Measurements from ENCODE around the gene CXXC1. TPM values are rescaled to one million over a fixed set of nuclear protein-coding genes. Genes with fewer than 3 reads are reported as not detected.

Gene CXXC1
- total and polyA plus RNA-seq, 2 of the 13 experiments (the other 11 are each of a cell fraction or from before 2014, with no cell fraction given) = 32.9 to 39.0 TPM

DNA sequence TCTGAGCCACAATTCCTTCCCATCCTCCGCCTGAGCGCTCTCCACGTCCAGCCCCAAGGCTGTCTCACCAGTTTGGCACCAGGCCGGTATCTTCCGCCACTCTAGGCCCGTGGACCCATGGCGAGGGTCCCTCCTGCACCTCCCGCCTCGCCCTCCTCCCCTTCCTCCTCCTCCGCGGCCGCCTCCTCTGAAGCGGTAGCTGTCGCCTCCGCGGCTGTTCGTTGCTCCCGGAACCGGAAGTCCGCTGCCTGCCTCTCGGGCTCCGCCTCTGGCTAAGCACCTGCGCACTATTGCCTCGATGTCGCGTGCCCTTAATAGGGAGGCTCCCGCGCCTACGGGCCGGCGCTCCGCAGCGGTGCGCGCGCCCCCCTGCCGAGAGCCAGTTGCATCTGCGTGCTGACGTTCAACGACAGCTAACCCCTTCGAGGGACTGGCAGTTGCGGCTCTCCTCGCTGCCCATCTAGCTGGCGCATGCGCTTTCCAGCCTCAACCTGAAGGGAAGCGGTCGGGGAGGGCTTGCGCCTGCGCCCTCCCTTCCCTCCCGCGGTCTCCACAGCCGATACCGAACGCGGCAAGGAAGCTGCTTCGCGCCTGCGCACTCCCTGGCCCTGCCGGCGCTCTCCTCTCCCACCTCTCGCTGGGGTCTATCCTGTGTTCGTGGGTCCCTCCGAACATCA is 6.1 kb downstream of the CXXC1 start, which contains the start of gene MBD1:
Gene MBD1, minus strand, starts transcription at position 229 of the 677 bp plus-strand sequence. CDS start 1,531 bp downstream, outside the sequence.
- Histone ChIP-seq H3K4me1 (ENCODE audit: insufficient read depth, low read length) (peaks cover 29% of the 10 kb centered on the region), H3K4me2 (ENCODE audit: low read depth, low read length) (peak within 1 kb of the TSS; percentile 92), H2AFZ (ENCODE audit: low read length) (peak within 1 kb of the TSS; percentile 33), H3K4me3 (replicated peaks in 1 of 3; ENCODE audit: insufficient read depth in 1 of 3, low read depth in 2 of 3, low read length in 3 of 3) (peak within 1 kb of the TSS; percentile 83 to 100 (median 88)), H3K27me3 (ENCODE audit: control insufficient read depth in 1 of 2, insufficient read depth in 2 of 2, low read length in 2 of 2) (no peaks in the 10 kb centered on the region; a peak in 1 of 5 replicates), H3K9me3 (ENCODE audit: low read length) (no peaks in the 10 kb centered on the region), H3K27ac (ENCODE audit: extremely low read length, insufficient read depth, low read length) (peak within 1 kb of the TSS; percentile 70), H4K20me1 (ENCODE audit: insufficient read depth, low read length) (no peaks in the 10 kb centered on the region), H3K79me2 (ENCODE audit: insufficient read depth, low read length) (peaks cover 30% of the 10 kb centered on the region), H3K9ac (ENCODE audit: insufficient read depth, low read depth, low read length) (peak within 1 kb of the TSS; percentile 91), H3K36me3 (replicated peaks in 1 of 2; ENCODE audit: control insufficient read depth in 1 of 2, insufficient read depth in 2 of 2, low read length in 2 of 2) (peaks cover 15 to 36% of the 10 kb centered on the region in 2 experiments; a peak in 4 of 5 replicates)
- BruUV-seq (replicated peaks) = no TSS peak
- POLR2A ChIA-PET = interaction anchor here (1.0 to 1.5 kb wide), 7 partner anchors 9 to 112 kb away, joined by 3 to 15 read pairs (median 7); partner anchors contain the start of genes CFAP53 and SKA1
- in situ Hi-C loops (cut with HindIII; ENCODE audit: extremely low pct_ligation_motif_present, low pct_unique_long_range_greater_than_20kb) (loop anchor here (10.0 kb wide), 1 partner anchor 143 kb away; no protein-coding TSS in a partner anchor), intact Hi-C loops (cut with micrococcal nuclease; ENCODE audit: unreplicated experiment) (loop anchor here (1.0 kb wide), 1 partner anchor 15 kb away; the partner anchor contains the start of gene CFAP53)
- ATAC-seq (peak; percentile 96), DNase-seq (ENCODE audit: low spot score) (peak; percentile 93), FAIRE-seq (peak; percentile 89)
- WGBS (ENCODE audit: low lambda C conversion rate) = 16% methylated on average over 36 of the region's 63 CpGs
- CTCF ChIA-PET (ENCODE audit: low intra/inter-chr PET ratio, low total read pairs) = no interaction called here
- peak; percentile 96 for TF ChIP-seq KAT8 (CRISPR knock-in tag; IDR thresholded peaks at IDR 0.05)
- TF ChIP-seq HDAC1 (CRISPR knock-in tag; IDR thresholded peaks at IDR 0.05) = peak; percentile 92
- peak; percentile 77; the same call in 1 of the 2 replicates for TF ChIP-seq PRMT3 (CRISPR knock-in tag; IDR thresholded peaks at IDR 0.05; ENCODE audit: borderline replicate concordance, low read depth)
- TF ChIP-seq EHMT2 (IDR thresholded peaks at IDR 0.05; ENCODE audit: borderline replicate concordance, low read depth, low read length) = no peak
- TF ChIP-seq, protein P1, sequence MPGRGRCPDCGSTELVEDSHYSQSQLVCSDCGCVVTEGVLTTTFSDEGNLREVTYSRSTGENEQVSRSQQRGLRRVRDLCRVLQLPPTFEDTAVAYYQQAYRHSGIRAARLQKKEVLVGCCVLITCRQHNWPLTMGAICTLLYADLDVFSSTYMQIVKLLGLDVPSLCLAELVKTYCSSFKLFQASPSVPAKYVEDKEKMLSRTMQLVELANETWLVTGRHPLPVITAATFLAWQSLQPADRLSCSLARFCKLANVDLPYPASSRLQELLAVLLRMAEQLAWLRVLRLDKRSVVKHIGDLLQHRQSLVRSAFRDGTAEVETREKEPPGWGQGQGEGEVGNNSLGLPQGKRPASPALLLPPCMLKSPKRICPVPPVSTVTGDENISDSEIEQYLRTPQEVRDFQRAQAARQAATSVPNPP (CRISPR knock-in tag; IDR thresholded peaks at IDR 0.05) = 0 out of 2 replicates have a peak, but pooled peaks have one; percentile 47
- 0 out of 2 replicates have a peak, but pooled peaks have one; percentile 19 for TF ChIP-seq ONECUT2 (CRISPR knock-in tag; IDR thresholded peaks at IDR 0.05)
- peak; percentile 85 for TF ChIP-seq SPEN (CRISPR knock-in tag; IDR thresholded peaks at IDR 0.05; ENCODE audit: low read depth)
- no peak for TF ChIP-seq ZNF562 (CRISPR knock-in tag; IDR thresholded peaks at IDR 0.05; ENCODE audit: borderline replicate concordance)
- TF ChIP-seq, protein P2, sequence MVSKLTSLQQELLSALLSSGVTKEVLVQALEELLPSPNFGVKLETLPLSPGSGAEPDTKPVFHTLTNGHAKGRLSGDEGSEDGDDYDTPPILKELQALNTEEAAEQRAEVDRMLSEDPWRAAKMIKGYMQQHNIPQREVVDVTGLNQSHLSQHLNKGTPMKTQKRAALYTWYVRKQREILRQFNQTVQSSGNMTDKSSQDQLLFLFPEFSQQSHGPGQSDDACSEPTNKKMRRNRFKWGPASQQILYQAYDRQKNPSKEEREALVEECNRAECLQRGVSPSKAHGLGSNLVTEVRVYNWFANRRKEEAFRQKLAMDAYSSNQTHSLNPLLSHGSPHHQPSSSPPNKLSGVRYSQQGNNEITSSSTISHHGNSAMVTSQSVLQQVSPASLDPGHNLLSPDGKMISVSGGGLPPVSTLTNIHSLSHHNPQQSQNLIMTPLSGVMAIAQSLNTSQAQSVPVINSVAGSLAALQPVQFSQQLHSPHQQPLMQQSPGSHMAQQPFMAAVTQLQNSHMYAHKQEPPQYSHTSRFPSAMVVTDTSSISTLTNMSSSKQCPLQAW (CRISPR knock-in tag; IDR thresholded peaks at IDR 0.05) = peak; percentile 97
- peak; percentile 44; the same call in 1 of the 2 replicates for TF ChIP-seq NCOA2 (CRISPR knock-in tag; IDR thresholded peaks at IDR 0.05)
- peak; percentile 70; the same call in 1 of the 2 replicates for TF ChIP-seq ZBTB38 (CRISPR knock-in tag; IDR thresholded peaks at IDR 0.05)
- TF ChIP-seq SNAPC2 (CRISPR knock-in tag; IDR thresholded peaks at IDR 0.05) = peak; percentile 46; the same call in 1 of the 2 replicates
- TF ChIP-seq HOXA3 (CRISPR knock-in tag; IDR thresholded peaks at IDR 0.05) = peak; percentile 75; the same call in 1 of the 2 replicates
- TF ChIP-seq, protein P3, sequence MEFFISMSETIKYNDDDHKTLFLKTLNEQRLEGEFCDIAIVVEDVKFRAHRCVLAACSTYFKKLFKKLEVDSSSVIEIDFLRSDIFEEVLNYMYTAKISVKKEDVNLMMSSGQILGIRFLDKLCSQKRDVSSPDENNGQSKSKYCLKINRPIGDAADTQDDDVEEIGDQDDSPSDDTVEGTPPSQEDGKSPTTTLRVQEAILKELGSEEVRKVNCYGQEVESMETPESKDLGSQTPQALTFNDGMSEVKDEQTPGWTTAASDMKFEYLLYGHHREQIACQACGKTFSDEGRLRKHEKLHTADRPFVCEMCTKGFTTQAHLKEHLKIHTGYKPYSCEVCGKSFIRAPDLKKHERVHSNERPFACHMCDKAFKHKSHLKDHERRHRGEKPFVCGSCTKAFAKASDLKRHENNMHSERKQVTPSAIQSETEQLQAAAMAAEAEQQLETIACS (CRISPR knock-in tag; IDR thresholded peaks at IDR 0.05) = peak; percentile 83
- TF ChIP-seq TIGD3 (CRISPR knock-in tag; IDR thresholded peaks at IDR 0.05; ENCODE audit: borderline replicate concordance) = no peak
- TF ChIP-seq ZNF792 (CRISPR knock-in tag; IDR thresholded peaks at IDR 0.05) = peak; percentile 86
- peak; percentile 91 for TF ChIP-seq KMT2B (CRISPR knock-in tag; IDR thresholded peaks at IDR 0.05)
